ENCODE data around the gene ANKRD49.

The ANKRD49 gene, protein sequence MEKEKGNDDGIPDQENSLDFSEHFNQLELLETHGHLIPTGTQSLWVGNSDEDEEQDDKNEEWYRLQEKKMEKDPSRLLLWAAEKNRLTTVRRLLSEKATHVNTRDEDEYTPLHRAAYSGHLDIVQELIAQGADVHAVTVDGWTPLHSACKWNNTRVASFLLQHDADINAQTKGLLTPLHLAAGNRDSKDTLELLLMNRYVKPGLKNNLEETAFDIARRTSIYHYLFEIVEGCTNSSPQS

DNA sequence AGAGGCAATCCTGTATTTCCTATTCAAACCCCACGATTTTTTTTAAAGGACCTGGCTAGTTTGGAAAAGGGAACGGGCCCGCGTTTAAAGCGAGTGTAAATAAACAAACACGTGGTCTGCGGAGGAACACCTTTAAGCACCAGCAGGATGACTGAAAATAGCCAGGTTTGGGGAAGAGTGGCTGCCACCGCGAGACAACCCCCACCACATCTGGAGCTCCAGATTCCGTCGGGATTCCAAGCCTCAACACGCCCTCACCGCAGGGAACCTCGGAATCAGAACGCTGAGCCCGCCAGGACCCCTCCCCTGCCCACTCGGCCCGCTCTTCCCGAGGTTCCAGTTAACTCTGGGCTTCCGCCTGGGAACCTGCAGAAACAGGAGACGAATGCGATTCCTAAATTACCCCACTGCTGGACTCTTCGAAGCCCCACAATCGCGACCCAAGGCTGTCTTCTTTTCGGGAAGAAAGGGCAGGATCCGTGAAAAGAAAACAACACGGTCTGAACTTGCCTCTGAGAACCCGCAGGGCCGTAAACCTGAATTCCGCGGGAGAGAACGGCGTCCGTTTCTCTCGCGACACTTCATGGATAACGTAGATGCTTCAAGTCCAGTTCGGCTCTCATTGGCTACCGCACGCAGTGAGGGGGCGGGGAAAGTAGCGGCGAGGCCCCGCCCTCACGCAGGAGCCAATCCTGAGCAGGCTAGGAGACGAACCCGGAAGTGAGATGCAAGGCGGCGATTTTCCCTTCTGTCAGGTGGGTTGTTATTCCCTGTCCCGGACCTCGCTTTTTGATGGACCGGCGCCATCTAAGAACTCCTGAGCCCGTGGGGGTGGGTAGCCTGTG lies at the start of gene ANKRD49, which contains the start of gene MRE11:
Gene ANKRD49 (plus strand): TSS at position 704 of the 845 bp plus-strand sequence. CDS start 2,710 bp downstream, outside the sequence.
Gene MRE11 (minus strand): TSS at position 564 of the 845 bp plus-strand sequence. CDS start 1,043 bp downstream, outside the sequence.
- DNase-seq (ENCODE audit: low read depth, low spot score): peak; percentile 95

DNA sequence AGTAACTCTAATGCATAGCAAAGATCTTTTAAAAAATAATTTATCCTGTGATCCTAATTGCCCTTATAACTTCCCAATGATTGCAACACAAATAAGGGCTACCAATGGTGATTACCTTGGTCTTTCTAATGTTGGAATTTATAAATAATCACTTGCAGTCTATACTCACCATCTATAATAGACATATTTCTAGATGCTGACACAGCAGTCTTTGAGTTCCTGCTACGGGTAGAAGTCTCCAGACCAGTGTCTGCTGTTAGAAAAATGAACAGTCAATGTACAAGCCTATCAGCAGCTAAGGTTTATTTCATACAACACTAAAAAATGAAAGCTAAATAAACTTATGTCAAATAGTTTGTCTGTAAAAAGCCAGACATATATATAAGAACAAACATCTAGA lies 48.1 kb upstream of the ANKRD49 start:
- DNase-seq (ENCODE audit: low read depth, low spot score): no peak

GRCh38 chr11:94447149-94447548 lies 46.6 kb upstream of the ANKRD49 start:
- DNase-seq (ENCODE audit: low read depth, low spot score): no peak

DNA sequence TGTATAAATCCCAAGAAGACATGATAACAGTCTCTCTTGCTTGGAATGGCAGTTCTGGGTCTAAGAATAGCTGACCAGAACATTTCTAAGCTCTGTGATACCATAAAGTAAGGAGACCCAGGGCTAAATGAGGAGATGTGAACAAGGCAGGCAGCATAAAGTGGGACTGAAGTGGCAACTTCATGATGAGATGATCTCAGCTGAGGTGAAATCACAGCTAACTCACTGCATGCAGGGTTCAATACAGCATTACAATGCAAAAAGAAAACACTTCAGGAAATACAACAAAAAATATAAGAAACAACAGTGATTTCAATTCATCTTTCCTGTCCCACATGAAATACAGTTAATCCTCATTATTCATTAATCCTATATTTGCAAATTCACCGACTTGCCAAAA lies 44.8 kb upstream of the ANKRD49 start:
- DNase-seq (ENCODE audit: low read depth, low spot score): no peak

DNA sequence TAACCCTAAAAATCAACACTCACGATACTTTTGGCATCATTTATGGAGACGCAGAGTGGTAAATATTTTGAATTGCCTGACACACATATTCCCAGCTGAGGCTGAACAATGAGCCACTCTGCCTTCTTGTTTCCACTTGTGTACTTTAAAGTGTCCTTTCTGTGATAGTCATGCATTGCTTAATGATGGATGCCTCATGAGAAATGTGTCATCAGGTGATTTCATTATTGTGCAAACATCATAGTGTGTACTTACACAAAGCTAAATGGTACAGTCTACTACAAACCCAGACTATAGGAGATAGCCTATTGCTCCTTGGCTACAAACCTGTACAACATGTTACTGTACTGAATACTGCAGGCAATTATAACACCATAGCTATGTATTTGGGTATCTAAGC lies 44.3 kb upstream of the ANKRD49 start:
- DNase-seq (ENCODE audit: low read depth, low spot score): no peak

DNA sequence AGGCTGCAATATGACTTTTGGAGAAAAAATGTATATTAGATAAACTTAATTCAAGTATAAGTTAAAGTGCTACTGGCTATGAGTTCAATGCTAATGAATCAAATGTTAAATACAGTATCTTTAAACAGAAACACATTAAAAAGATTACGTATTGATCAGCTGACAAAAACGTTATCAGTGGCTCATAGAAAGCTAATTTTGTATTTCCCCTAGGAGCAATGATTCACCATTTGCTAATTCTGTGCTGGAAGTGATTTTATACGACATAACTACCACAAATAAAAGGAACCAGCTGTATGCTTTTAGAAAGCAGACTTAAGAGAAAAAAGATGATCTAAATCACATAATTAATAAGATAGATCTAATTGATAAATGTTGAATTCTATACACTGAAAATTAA lies 43.7 kb upstream of the ANKRD49 start:
- DNase-seq (ENCODE audit: low read depth, low spot score): no peak

DNA sequence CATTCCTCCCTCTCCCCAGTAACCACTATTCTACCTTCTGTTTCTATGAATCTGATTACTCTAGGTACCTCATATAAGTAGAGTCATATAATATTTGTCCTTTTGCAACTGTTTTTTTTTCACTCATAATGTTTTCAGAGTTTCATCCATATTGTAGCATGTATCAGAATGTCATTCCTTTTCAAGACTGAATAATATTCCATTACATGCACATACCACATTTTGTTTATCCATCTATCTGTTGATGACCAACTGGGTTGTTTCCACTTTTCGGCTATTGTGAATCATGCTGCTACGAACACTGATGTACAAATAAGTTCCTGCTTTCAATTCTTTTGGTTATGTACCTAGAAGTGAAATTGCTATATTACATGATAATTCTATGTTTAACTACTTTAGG lies 40.8 kb upstream of the ANKRD49 start:
- no peak for DNase-seq (ENCODE audit: low read depth, low spot score)

- no peak for DNase-seq (ENCODE audit: low read depth, low spot score)
Measured at GRCh38 chr11:94454301-94454700, 39.5 kb upstream of the ANKRD49 start.

DNA sequence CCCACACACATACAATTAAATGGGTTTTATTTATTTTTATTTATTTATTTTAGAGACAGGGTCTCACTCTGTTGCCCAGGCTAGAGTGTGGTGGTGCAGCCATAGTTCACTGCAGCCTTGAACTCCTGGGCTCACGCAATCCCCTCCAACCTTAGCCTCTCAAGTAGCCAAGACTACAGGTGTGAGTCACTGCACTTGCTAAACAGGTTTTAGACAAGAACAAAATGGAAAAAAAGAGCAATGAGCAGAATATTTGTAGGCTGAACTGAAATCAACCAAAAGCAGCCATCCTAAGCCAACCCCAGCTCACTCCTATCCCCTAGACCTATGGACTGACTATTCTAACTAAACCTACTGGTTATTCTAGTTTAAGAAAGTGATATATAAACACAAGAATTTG lies 37.9 kb upstream of the ANKRD49 start:
- DNase-seq (ENCODE audit: low read depth, low spot score): no peak

DNA sequence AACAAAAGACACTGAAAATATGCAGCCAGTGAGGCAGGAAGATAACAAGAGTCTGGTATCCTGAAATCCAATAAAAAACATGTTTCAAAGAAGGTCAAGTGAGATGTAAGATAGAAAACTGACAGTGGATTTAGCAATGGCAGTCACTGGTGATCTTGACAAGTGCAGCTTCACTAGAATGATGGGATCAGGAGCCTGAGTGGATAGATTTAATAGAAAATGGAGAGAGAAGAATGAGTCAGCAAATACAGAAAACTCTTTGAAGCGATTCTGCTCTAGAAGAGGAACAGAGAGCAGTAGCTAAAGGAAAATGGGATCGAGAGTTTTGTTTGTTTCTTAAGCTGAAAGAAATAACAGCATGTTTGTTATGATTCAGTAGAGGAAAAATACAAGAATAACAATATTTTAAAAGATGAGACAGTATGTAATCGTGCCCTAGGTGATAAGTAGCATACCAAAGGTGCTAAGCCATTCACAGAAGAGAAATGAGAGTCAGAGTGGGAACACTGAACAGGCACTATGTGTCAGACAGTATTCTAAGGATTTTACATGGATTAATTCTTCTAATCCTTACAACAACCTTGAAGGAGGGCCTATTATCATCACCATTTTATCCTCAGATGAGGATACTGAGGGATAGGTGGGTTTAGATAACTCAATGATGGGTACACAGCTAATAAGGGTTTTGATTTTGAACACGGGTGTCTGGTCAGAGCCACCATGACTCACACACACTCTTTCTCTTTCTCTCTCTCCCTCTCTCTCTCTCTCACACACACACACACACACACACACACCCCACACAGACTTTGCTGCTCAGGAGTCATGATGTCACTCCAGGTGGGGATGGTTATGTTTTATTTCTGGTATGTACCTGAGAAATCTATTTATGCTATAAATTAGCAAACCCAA lies 36.4 kb upstream of the ANKRD49 start:
- DNase-seq (ENCODE audit: low read depth, low spot score): no peak

DNA sequence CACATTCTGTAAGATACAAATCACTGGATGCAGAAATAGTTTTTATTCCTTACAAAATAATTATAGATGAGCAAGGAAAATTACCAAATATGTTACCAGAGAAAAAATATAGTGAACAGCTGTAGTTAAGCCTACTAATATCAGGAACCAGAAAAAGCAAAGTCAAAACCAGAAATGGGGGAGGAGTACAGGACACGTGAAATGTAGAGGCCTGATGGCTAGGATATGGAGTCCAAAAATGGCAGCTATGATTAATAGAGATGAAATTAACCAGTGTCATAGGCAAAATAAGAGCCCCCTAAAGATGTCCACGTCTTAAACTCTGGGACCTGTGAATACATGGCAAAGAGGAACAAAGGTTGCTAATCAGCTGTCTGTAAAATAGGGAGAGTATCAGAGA lies 34.2 kb upstream of the ANKRD49 start:
- DNase-seq (ENCODE audit: low read depth, low spot score): no peak

GRCh38 chr11:94469416-94469815 lies 24.4 kb upstream of the ANKRD49 start:
- no peak for DNase-seq (ENCODE audit: low read depth, low spot score)

- peak; percentile 23 for DNase-seq (ENCODE audit: low read depth, low spot score)
Measured at GRCh38 chr11:94472916-94473799, 20.6 kb upstream of the ANKRD49 start.

GRCh38 chr11:94477624-94478023 lies 16.2 kb upstream of the ANKRD49 start:
- DNase-seq (ENCODE audit: low read depth, low spot score): no peak

DNA sequence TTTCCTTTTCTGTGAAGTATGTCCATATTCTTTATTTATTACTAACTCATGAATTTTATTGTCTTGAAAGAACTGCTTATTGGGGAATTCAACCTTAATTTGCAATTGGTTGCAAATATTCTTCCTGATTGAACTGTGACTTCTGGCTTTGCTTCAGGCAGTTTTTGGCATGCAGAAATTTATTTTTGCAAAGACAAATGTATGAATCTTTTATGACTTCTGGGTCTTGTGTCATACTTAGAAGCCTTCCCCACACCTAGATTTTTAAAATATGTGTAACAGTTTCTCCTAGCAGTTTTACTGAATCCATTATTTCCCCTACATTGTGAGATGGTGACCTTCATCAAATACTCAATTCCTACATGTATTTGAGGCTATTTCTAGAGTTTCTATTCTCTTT lies 12.4 kb upstream of the ANKRD49 start:
- no peak for DNase-seq (ENCODE audit: low read depth, low spot score)

DNA sequence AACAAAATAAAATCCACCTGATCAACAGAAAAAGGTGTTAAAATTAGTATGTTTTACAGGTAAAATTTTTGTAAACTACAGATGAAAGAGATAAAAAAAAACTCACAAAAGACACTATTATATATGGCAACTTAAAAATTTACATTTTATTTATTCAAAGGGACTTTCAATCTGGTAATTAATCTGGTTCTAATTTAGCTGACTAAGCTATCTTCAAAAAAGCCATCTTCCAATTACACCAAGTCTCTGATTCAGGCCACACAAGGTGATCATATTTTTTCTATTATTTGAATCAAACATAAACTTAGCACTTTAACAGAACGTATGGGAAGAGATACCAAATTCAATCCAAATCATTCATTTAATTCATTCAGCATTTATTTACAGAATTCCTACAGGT lies 7.7 kb upstream of the ANKRD49 start:
- no peak for DNase-seq (ENCODE audit: low read depth, low spot score)

DNA sequence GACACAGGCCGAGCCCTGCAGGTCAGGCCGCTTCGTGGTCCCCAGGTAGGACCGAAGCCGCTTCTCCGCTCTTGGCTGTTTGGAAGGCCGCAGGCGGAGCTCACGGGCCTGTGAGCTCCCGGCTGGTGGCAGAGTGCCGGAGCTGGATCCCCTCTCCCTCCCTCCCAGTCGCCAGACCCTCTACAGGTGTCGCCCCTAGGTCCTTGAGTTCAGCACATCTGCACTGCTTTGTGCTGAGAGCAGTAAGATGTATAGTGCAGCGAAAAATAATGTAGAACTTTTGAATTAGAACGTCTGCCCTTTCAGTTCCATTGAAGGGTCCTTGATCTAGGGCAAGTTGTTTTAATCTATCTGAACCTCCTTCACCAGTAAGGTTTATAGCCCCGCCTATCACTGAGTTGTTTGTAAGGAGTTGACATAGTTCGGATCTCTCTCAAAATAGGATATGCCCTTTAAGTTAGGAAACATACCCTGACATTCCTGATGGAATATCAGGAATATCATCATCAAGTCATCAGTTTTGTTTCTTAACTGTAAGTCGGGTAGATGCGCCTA lies 419 bp downstream of the ANKRD49 start:
- no peak for DNase-seq (ENCODE audit: low read depth, low spot score)

- no peak for DNase-seq (ENCODE audit: low read depth, low spot score)
Measured at GRCh38 chr11:94500181-94500580, 6.4 kb downstream of the ANKRD49 start.

DNA sequence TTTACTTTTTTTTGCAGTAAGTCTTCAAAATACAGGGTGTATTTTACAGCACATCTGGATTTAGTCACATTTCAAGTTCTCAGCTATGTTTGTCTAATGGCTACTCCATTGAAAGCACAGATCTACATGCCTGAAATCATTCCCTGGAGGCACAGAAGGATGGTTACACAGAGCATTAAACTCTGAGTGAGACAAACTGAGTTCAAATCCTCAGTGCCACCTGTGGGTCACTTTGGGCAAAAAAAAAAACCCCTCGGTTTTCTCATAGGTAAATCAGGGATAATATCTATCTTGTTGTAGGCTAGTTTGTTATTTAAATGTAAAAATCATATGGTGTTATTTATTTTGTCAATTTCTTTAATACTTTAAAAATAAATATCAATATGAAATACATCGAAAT lies 7.7 kb downstream of the ANKRD49 start:
- DNase-seq (ENCODE audit: low read depth, low spot score): no peak

DNA sequence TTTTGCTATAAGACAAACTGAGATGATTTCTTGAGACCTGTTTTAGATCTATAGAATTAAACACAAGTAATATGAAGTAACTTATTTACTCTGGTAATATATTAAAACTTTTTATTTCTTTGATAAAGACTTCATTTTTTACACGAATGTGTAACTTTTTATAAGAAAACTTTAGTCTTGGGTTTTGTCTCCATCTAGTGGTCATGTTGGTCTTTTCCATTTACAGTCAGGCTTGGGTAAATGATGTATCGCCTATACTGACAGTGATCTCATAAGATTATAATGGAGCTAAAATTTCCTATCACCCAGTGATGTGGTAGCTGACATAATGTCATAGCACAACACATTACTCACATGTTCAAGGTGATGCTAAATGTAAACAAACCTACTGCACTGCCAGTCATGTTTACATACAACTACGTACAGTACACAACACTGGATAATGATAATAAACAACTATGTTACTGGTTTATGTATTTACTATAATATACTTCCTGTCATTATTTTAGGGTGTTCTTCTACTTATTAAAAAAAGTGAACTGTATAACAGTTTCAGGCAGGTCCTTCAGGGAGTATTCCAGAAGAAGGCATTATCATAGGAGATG lies 11.0 kb downstream of the ANKRD49 start:
- DNase-seq (ENCODE audit: low read depth, low spot score): no peak
